GM19438 (cell line): Measurements from ENCODE around the gene NUF2.
"Not testable (repeated sequence)": the region's sequence is repeated elsewhere in the genome, so short reads cannot be mapped to it uniquely, and the experiment has no call there.

Experiments
- ATAC-seq: cut with Tn5 transposase; IDR thresholded peaks from one replicate; pipeline ENCODE4 v1.9.1; 2021; ENCODE audit warnings: low read depth; ENCODE audit not compliant: unreplicated experiment

NUF2 gene

GRCh38 chr1:163331116-163331515 is 9.4 kb downstream of the NUF2 start:
- no peak for ATAC-seq

GRCh38 chr1:163335216-163335615 is 13.5 kb downstream of the NUF2 start:
- ATAC-seq = no peak

GRCh38 chr1:163337631-163338030 is 15.9 kb downstream of the NUF2 start:
- ATAC-seq = no peak

- no peak for ATAC-seq
These were observed 24.6 kb downstream of the NUF2 start for GRCh38 chr1:163346326-163346870.

- ATAC-seq = no peak
These were observed 25.4 kb downstream of the NUF2 start for GRCh38 chr1:163347106-163347505.

GRCh38 chr1:163351912-163352311 is 30.2 kb downstream of the NUF2 start:
- ATAC-seq = no peak

GRCh38 chr1:163357378-163357777 is 35.6 kb downstream of the NUF2 start:
- ATAC-seq = no peak

- not testable (repeated sequence) for ATAC-seq
These were observed 36.4 kb downstream of the NUF2 start for GRCh38 chr1:163358172-163358571.

GRCh38 chr1:163361123-163361934 is 39.6 kb downstream of the NUF2 start:
- ATAC-seq = no peak

- ATAC-seq = no peak
These were observed 43.4 kb downstream of the NUF2 start for GRCh38 chr1:163365186-163365585.

- ATAC-seq = no peak
These were observed 44.8 kb downstream of the NUF2 start for GRCh38 chr1:163366555-163366954.

GRCh38 chr1:163367721-163368120 is 46.0 kb downstream of the NUF2 start:
- no peak for ATAC-seq

GRCh38 chr1:163372576-163372975 is 50.8 kb downstream of the NUF2 start:
- ATAC-seq = no peak

- no peak for ATAC-seq
These were observed 56.8 kb downstream of the NUF2 start for GRCh38 chr1:163378554-163378953.

GRCh38 chr1:163379801-163380200 is 58.0 kb downstream of the NUF2 start:
- no peak for ATAC-seq

- no peak for ATAC-seq
These were observed 59.9 kb downstream of the NUF2 start for GRCh38 chr1:163381487-163382184.

- ATAC-seq = no peak
These were observed 60.6 kb downstream of the NUF2 start for GRCh38 chr1:163382395-163382794.

- ATAC-seq = no peak
These were observed 65.4 kb downstream of the NUF2 start for GRCh38 chr1:163387146-163387545.

- ATAC-seq = no peak
These were observed 67.2 kb downstream of the NUF2 start for GRCh38 chr1:163388970-163389369.

- ATAC-seq = no peak
These were observed 74.0 kb downstream of the NUF2 start for GRCh38 chr1:163395790-163396189.

- no peak for ATAC-seq
These were observed 75.9 kb downstream of the NUF2 start for GRCh38 chr1:163397451-163398200.
